ENCODE results near the gene EIF6. TPM values are rescaled to one million over a fixed set of nuclear protein-coding genes. Genes with fewer than 3 reads are reported as not detected.

EIF6 gene
- total and polyA plus RNA-seq, 2 donors (not counting 1 experiment from before 2014, with no cell fraction given): 117 to 156 TPM

- Histone ChIP-seq H3K27ac (ENCODE audit: insufficient read depth, low read length) (no peak overlapping the region), H3K9ac (ENCODE audit: insufficient read depth, low read length) (no peak overlapping the region), H3K9me3 (ENCODE audit: control insufficient read depth, insufficient read depth, low read depth, low read length) (no peaks in the 10 kb centered on the region), H3K79me2 (ENCODE audit: control insufficient read depth, insufficient read depth, low read length) (no peaks in the 10 kb centered on the region), H3K4me2 (ENCODE audit: extremely low read depth, insufficient read depth, low read length) (no peak overlapping the region), H2AFZ (ENCODE audit: low read length) (no peak overlapping the region), H3K4me1 (ENCODE audit: control insufficient read depth, extremely low read depth, insufficient read depth, low read length) (no peaks in the 10 kb centered on the region), H3K27me3 (ENCODE audit: control insufficient read depth, insufficient read depth, low read length) (no peaks in the 10 kb centered on the region), H3K4me3 (replicated peaks in 1 of 4; ENCODE audit: control extremely low read depth in 1 of 4, insufficient read depth in 1 of 4, low read depth in 3 of 4, low read length in 4 of 4) (no peak overlapping the region), H3K36me3 (ENCODE audit: control insufficient read depth, insufficient read depth, low read length) (no peaks in the 10 kb centered on the region), H4K20me1 (ENCODE audit: control insufficient read depth, extremely low read depth, insufficient read depth, low read length) (no peaks in the 10 kb centered on the region)
- TF ChIP-seq CTCF (conservative IDR thresholded peaks at IDR 0.05 in 1 of 2, IDR thresholded peaks at IDR 0.05 in 1 of 2; ENCODE audit: low read depth in 1 of 2, low read length in 2 of 2): no peak
- TF ChIP-seq EZH2 (IDR thresholded peaks at IDR 0.05; ENCODE audit: low read length, missing control alignments): no peak
- DNase-seq (ENCODE audit: low read depth in 2 of 2): no peak
These were observed 37.8 kb downstream of the EIF6 start for GRCh38 chr20:35246723-35247122.

GRCh38 chr20:35243986-35244385 is 40.6 kb downstream of the EIF6 start:
- no peak for DNase-seq (ENCODE audit: low read depth in 2 of 2)
- TF ChIP-seq CTCF (conservative IDR thresholded peaks at IDR 0.05 in 1 of 2, IDR thresholded peaks at IDR 0.05 in 1 of 2; ENCODE audit: low read depth in 1 of 2, low read length in 2 of 2) (no peak), EZH2 (IDR thresholded peaks at IDR 0.05; ENCODE audit: low read length, missing control alignments) (no peak)
- H3K27me3 ChIP-seq (ENCODE audit: control insufficient read depth, insufficient read depth, low read length): peaks cover 8% of the 10 kb centered on the region
- H3K4me2 ChIP-seq (ENCODE audit: extremely low read depth, insufficient read depth, low read length): no peak overlapping the region
- H3K27ac ChIP-seq (ENCODE audit: insufficient read depth, low read length): no peak overlapping the region
- H3K9me3 ChIP-seq (ENCODE audit: control insufficient read depth, insufficient read depth, low read depth, low read length): no peaks in the 10 kb centered on the region
- no peaks in the 10 kb centered on the region for H3K79me2 ChIP-seq (ENCODE audit: control insufficient read depth, insufficient read depth, low read length)
- H3K9ac ChIP-seq (ENCODE audit: insufficient read depth, low read length): no peak overlapping the region
- H3K4me1 ChIP-seq (ENCODE audit: control insufficient read depth, extremely low read depth, insufficient read depth, low read length): no peaks in the 10 kb centered on the region
- no peaks in the 10 kb centered on the region for H4K20me1 ChIP-seq (ENCODE audit: control insufficient read depth, extremely low read depth, insufficient read depth, low read length)
- H3K4me3 ChIP-seq (replicated peaks in 1 of 4; ENCODE audit: control extremely low read depth in 1 of 4, insufficient read depth in 1 of 4, low read depth in 3 of 4, low read length in 4 of 4): no peak overlapping the region
- H3K36me3 ChIP-seq (ENCODE audit: control insufficient read depth, insufficient read depth, low read length): no peaks in the 10 kb centered on the region
- H2AFZ ChIP-seq (ENCODE audit: low read length): no peak overlapping the region

- H3K9ac ChIP-seq (ENCODE audit: insufficient read depth, low read length): no peak overlapping the region
- H4K20me1 ChIP-seq (ENCODE audit: control insufficient read depth, extremely low read depth, insufficient read depth, low read length): no peaks in the 10 kb centered on the region
- no peaks in the 10 kb centered on the region for H3K36me3 ChIP-seq (ENCODE audit: control insufficient read depth, insufficient read depth, low read length)
- H3K4me2 ChIP-seq (ENCODE audit: extremely low read depth, insufficient read depth, low read length): no peak overlapping the region
- H3K79me2 ChIP-seq (ENCODE audit: control insufficient read depth, insufficient read depth, low read length): no peaks in the 10 kb centered on the region
- no peak for DNase-seq (ENCODE audit: low read depth in 2 of 2)
- no peak for TF ChIP-seq CTCF (conservative IDR thresholded peaks at IDR 0.05 in 1 of 2, IDR thresholded peaks at IDR 0.05 in 1 of 2; ENCODE audit: low read depth in 1 of 2, low read length in 2 of 2)
- TF ChIP-seq EZH2 (IDR thresholded peaks at IDR 0.05; ENCODE audit: low read length, missing control alignments): no peak
- no peaks in the 10 kb centered on the region for H3K4me1 ChIP-seq (ENCODE audit: control insufficient read depth, extremely low read depth, insufficient read depth, low read length)
- H3K27ac ChIP-seq (ENCODE audit: insufficient read depth, low read length): no peak overlapping the region
- H3K27me3 ChIP-seq (ENCODE audit: control insufficient read depth, insufficient read depth, low read length): peaks cover 9% of the 10 kb centered on the region
- H3K4me3 ChIP-seq (replicated peaks in 1 of 4; ENCODE audit: control extremely low read depth in 1 of 4, insufficient read depth in 1 of 4, low read depth in 3 of 4, low read length in 4 of 4): no peak overlapping the region
- H3K9me3 ChIP-seq (ENCODE audit: control insufficient read depth, insufficient read depth, low read depth, low read length): no peaks in the 10 kb centered on the region
- no peak overlapping the region for H2AFZ ChIP-seq (ENCODE audit: low read length)
These were observed 41.3 kb downstream of the EIF6 start for GRCh38 chr20:35243317-35243716.
